K562 (cell line): Measurements from ENCODE around the gene EMX1. TPM values are rescaled to one million over a fixed set of nuclear protein-coding genes. Genes with fewer than 3 reads are reported as not detected.

Experiments
- ATAC-seq: fragments of 200-7000 bp; cut with Tn5 transposase; 3 replicates; pipeline ENCODE4 v1.9.1; 2020; ENCODE audit warnings: moderate library complexity
- BruUV-seq: library from RNA; stranded (reverse); fragments of 400-500 nt; replicated peaks from 2 replicates; lab custom pipeline; 2021; lab: Mats Ljungman, UMichigan
- CTCF ChIA-PET: fragments of 300-600 bp; formaldehyde crosslinking; extraction: SDS; loops from one replicate; lab custom pipeline; 2021; ENCODE audit warnings: low intra/inter-chr PET ratio; lab: Yijun Ruan, JAX
- POLR2A ChIA-PET: fragments of 300-600, 350-650 bp; sonication (Branson Sonifier 250); formaldehyde crosslinking; extraction: SDS; loops from one replicate; lab custom pipeline; 2021; ENCODE audit warnings: antibody characterized with exemption, inconsistent platforms; lab: Yijun Ruan, JAX
- DNase-seq, 4 experiments: peaks; one replicate each; pipeline versions ENCODE4 v3.0.0 to v3.0.0-alpha.2; 2011 to 2018; ENCODE audit warnings: low spot score in 3 of 4, mixed read lengths in 3 of 4; ENCODE audit errors: extremely low read depth in 1 of 4
- FAIRE-seq: peaks from 2 replicates; lab custom pipeline; 2011; peaks lifted over from hg19 to GRCh38; lab: Jason Lieb, UNC
- H2AFZ ChIP-seq: 2 replicates; pipeline ENCODE4 v1.6.0; 2011; ENCODE audit warnings: low read depth, low read length, control low read depth, inconsistent platforms
- H3K27ac ChIP-seq: fragments of 200-600 bp; 3 replicates; pipeline ENCODE4 v1.8.0; 2011; ENCODE audit warnings: low read depth, mild to moderate bottlenecking, control low read depth, inconsistent platforms, low read length, moderate library complexity, mixed read lengths; ENCODE audit errors: extremely low read depth
- H3K27me3 ChIP-seq, 2 experiments: fragments of 300-600 bp in 1 of 2; 2 replicates in 1 of 2; 3 replicates in 1 of 2; pipeline versions ENCODE4 v1.6.0 to v1.8.0; 2011; ENCODE audit warnings: inconsistent platforms in 2 of 2, low read length in 2 of 2, mild to moderate bottlenecking in 1 of 2, mixed read lengths in 1 of 2, moderate library complexity in 1 of 2; ENCODE audit not compliant: control insufficient read depth in 2 of 2, insufficient read depth in 2 of 2
- H3K36me3 ChIP-seq: fragments of 300-600 bp; 3 replicates; pipeline ENCODE4 v1.8.0; 2011; ENCODE audit warnings: mild to moderate bottlenecking, low read length, inconsistent platforms; ENCODE audit not compliant: control insufficient read depth, insufficient read depth
- H3K4me1 ChIP-seq, 2 experiments: fragments of 200-600 bp in 1 of 2; replicated peaks in 1 of 2; 2 replicates in 1 of 2; 3 replicates in 1 of 2; pipeline versions ENCODE4 v1.5.1 to v1.8.0; 2011; ENCODE audit warnings: inconsistent platforms in 2 of 2, low read length in 2 of 2, mild to moderate bottlenecking in 1 of 2, mixed read lengths in 1 of 2, moderate library complexity in 1 of 2; ENCODE audit not compliant: control insufficient read depth in 2 of 2, insufficient read depth in 2 of 2
- H3K4me2 ChIP-seq: 2 replicates; pipeline ENCODE4 v1.6.1; 2011; ENCODE audit warnings: low read length, control low read depth, inconsistent platforms, mixed read lengths; ENCODE audit not compliant: insufficient read depth
- H3K4me3 ChIP-seq: fragments of 200-600 bp; sonication (generic), shearing (Covaris generic); 2 replicates; pipeline ENCODE4 v1.5.1; 2016; ENCODE audit warnings: control low read depth, inconsistent platforms
- H3K79me2 ChIP-seq: fragments of 200-600 bp; 3 replicates; pipeline ENCODE4 v1.8.0; 2011; ENCODE audit warnings: low read length, inconsistent platforms; ENCODE audit not compliant: control insufficient read depth, insufficient read depth
- H3K9ac ChIP-seq, 2 experiments: 2 replicates each; pipeline versions ENCODE4 v1.6.0 to v1.6.1; 2011; ENCODE audit warnings: low read depth in 2 of 2, low read length in 2 of 2, control low read depth in 1 of 2, inconsistent platforms in 1 of 2, mild to moderate bottlenecking in 1 of 2, mixed read lengths in 1 of 2; ENCODE audit not compliant: insufficient read depth in 1 of 2
- H3K9me1 ChIP-seq: one replicate; pipeline ENCODE4 v1.6.0; 2011; ENCODE audit warnings: inconsistent platforms, mild to moderate bottlenecking, low read length, moderate library complexity; ENCODE audit not compliant: control insufficient read depth, insufficient read depth
- H3K9me3 ChIP-seq: replicated peaks from 2 replicates; pipeline ENCODE4 v1.5.1; 2011; ENCODE audit warnings: low read depth, low read length, inconsistent platforms; ENCODE audit not compliant: control insufficient read depth, insufficient read depth
- H4K20me1 ChIP-seq: replicated peaks from 2 replicates; pipeline ENCODE4 v1.6.1; 2011; ENCODE audit warnings: low read length, inconsistent platforms, mixed read lengths; ENCODE audit not compliant: control insufficient read depth, insufficient read depth
- ARID2 ChIP-seq: fragments of 450-650 bp; IDR thresholded peaks from 2 replicates; pipeline ENCODE4 v1.6.1; 2017; ENCODE audit warnings: antibody characterized with exemption, mild to moderate bottlenecking
- NR4A1 ChIP-seq, 2 experiments: fragments of 250-450 bp in 1 of 2; fragments of 450-650 bp in 1 of 2; sonication (Bioruptor Pico) in 1 of 2; IDR thresholded peaks; 2 replicates each; pipeline versions ENCODE4 v1.4.0 to v1.6.1; 2016 to 2020; ENCODE audit warnings: mild to moderate bottlenecking in 2 of 2, missing compliant biosample characterization in 1 of 2, missing genetic modification characterization in 1 of 2, moderate library complexity in 1 of 2
- POLR3G ChIP-seq: IDR thresholded peaks from 2 replicates; pipeline ENCODE4 v1.6.1; 2011; ENCODE audit not compliant: insufficient read length, insufficient replicate concordance; ENCODE audit errors: extremely low read depth
- RBM25 ChIP-seq: fragments of 200-400 bp; formaldehyde crosslinking; IDR thresholded peaks from 2 replicates; pipeline ENCODE4 v1.6.1; 2018; ENCODE audit warnings: low read length, low read depth, moderate library complexity; ENCODE audit not compliant: severe bottlenecking
- TCF7L2 ChIP-seq: fragments of 150-350 bp; IDR thresholded peaks from 2 replicates; pipeline ENCODE4 v1.6.1; 2016; ENCODE audit warnings: low read depth, mild to moderate bottlenecking, low read length, moderate library complexity
- THRAP3 ChIP-seq: fragments of 450-650 bp; IDR thresholded peaks from 2 replicates; pipeline ENCODE4 v1.6.1; 2016; ENCODE audit warnings: mild to moderate bottlenecking, inconsistent platforms, borderline replicate concordance
- ZFP36 ChIP-seq: fragments of 150-350 bp; IDR thresholded peaks from 2 replicates; pipeline ENCODE4 v1.6.1; 2018; ENCODE audit warnings: low read length, low read depth; ENCODE audit not compliant: partially characterized antibody
- ZKSCAN1 ChIP-seq: fragments of 150-350 bp; IDR thresholded peaks from 2 replicates; pipeline ENCODE4 v1.6.1; 2016; ENCODE audit warnings: low read depth, low read length
- WGBS: fragments of 100-300 bp; shearing (Covaris generic); methylation state at CpG from one replicate; pipeline ENCODE4 v1.1.6; 2016; ENCODE audit warnings: low coverage, mixed read lengths; ENCODE audit not compliant: insufficient coverage; ENCODE audit errors: missing lambda C conversion rate; 5-methylcytosine and 5-hydroxymethylcytosine counted together
- in situ Hi-C: fragments of 300-500 bp; cut with MboI; formaldehyde crosslinking; loops from 4 replicates; pipeline ENCODE4 v1.15.0; 2018; ENCODE audit warnings: inconsistent platforms, mixed read lengths
- intact Hi-C: fragments of 100-400 bp; cut with micrococcal nuclease; formaldehyde crosslinking; loops from 2 replicates; pipeline ENCODE4 v1.14.2; 2022
- polyA plus RNA-seq, 8 experiments: library from polyadenylated mRNA; depleted of rRNA in 4 of 8; stranded (reverse) in 5 of 8; unstranded in 3 of 8; fragments of >200 nt; fragmentation: Nextera tagmentation in 2 of 8; fragmentation: Illumina TruSeq in 1 of 8; extraction: Ambion mirVana in 2 of 8; extraction: Trizol in 1 of 8; gene quantifications; 2 replicates each; pipeline versions ENCODE4 v1.2.1 to v1.2.3, GENCODE V29; 2011 to 2014; ENCODE audit warnings: inconsistent platforms in 1 of 8, missing spikeins in 1 of 8
- total RNA-seq, 7 experiments: library from RNA; depleted of rRNA in 6 of 7; stranded (reverse); fragments of >200 nt in 6 of 7; fragmentation: Illumina TruSeq in 2 of 7; extraction: Trizol in 2 of 7; gene quantifications; 2 replicates each; pipeline versions ENCODE4 v1.2.1 to v1.2.3, GENCODE V29; 2011 to 2021; ENCODE audit warnings: low replicate concordance in 1 of 7
- TF ChIP-seq, protein P1 (sequence below), 3 experiments: IDR thresholded peaks in 2 of 3; conservative IDR thresholded peaks in 1 of 3; 2 replicates each; pipeline ENCODE4 v1.5.1; 2011 to 2012; ENCODE audit warnings: low read length in 3 of 3, mild to moderate bottlenecking in 3 of 3, control low read depth in 2 of 3, improper control_type of control experiment in 1 of 3, inconsistent platforms in 1 of 3, low read depth in 1 of 3, mixed read lengths in 1 of 3, moderate library complexity in 1 of 3; ENCODE audit not compliant: insufficient read depth in 2 of 3
- TF ChIP-seq, protein P2 (sequence below): fragments of 250-450 bp; sonication (Bioruptor Pico); IDR thresholded peaks from 2 replicates; pipeline ENCODE4 v1.8.0; 2022; ENCODE audit warnings: moderate library complexity, mild to moderate bottlenecking, inconsistent platforms
- TF ChIP-seq, protein P3 (sequence below): fragments of 450-650 bp; IDR thresholded peaks from 2 replicates; pipeline ENCODE4 v1.6.1; 2017; ENCODE audit warnings: antibody characterized with exemption, mild to moderate bottlenecking

Gene EMX1
- total and polyA plus RNA-seq, 9 of the 15 experiments (the other 6 are each of a cell fraction or from before 2014, with no cell fraction given) = 0.10 to 0.32 (median 0.21) TPM; not detected in 6

DNA sequence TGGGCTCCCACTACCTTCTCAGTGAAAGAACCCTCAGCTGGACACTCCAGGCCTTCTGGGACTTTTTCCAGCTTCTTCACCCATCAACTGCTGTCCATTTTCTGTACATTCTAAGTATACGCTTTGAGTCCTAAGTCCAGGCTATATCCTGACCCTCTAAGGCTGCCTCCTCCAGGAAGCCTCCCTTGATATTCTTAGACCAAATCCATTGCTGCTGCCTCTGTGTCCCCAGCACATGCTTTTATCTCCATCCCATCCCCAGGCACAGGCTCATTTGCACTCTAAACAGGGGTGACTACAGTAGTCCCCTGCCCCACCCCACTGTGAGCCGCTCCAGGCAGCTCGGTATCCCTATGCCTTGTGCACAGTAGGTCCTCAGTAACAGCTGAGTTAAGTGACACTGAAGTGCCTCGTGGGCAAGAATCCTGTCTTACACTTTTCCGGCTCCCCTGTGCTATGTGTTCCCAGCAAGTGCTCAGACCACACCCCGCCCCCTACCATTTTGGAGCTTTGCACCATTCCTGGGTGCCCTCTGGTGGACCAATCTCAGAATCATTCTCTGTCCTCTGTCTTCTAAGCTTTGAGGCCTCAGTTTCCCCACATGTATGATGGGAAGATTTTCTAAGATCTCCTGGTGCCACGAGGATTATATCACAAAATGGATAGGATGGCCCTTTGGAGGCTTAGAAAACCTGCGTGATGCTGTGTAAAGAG is 34.9 kb downstream of the EMX1 start:
- Histone ChIP-seq H3K4me1 (peaks cover 0 to 8% of the 10 kb centered on the region in 2 experiments; a peak in 1 of 5 replicates), H3K9ac (no peak overlapping the region), H4K20me1 (peaks cover 3% of the 10 kb centered on the region; the same call in 1 of the 2 replicates), H3K27ac (no peak overlapping the region), H3K79me2 (no peaks in the 10 kb centered on the region), H3K27me3 (no peaks in the 10 kb centered on the region), H3K9me3 (no peaks in the 10 kb centered on the region), H3K4me3 (no peak overlapping the region), H3K36me3 (no peaks in the 10 kb centered on the region), H3K4me2 (no peak overlapping the region), H2AFZ (no peak overlapping the region), H3K9me1 (no peaks in the 10 kb centered on the region)
- FAIRE-seq (no peak), ATAC-seq (0 out of 3 replicates have a peak, but pooled peaks have one; percentile 31), DNase-seq (peak in 2 of 4 experiments; percentile 38 to 43)
- CTCF ChIA-PET = no interaction called here
- no TSS peak for BruUV-seq
- intact Hi-C loops = no loop called here
- POLR2A ChIA-PET = no interaction called here
- in situ Hi-C loops = no loop called here
- TF ChIP-seq, protein P1, sequence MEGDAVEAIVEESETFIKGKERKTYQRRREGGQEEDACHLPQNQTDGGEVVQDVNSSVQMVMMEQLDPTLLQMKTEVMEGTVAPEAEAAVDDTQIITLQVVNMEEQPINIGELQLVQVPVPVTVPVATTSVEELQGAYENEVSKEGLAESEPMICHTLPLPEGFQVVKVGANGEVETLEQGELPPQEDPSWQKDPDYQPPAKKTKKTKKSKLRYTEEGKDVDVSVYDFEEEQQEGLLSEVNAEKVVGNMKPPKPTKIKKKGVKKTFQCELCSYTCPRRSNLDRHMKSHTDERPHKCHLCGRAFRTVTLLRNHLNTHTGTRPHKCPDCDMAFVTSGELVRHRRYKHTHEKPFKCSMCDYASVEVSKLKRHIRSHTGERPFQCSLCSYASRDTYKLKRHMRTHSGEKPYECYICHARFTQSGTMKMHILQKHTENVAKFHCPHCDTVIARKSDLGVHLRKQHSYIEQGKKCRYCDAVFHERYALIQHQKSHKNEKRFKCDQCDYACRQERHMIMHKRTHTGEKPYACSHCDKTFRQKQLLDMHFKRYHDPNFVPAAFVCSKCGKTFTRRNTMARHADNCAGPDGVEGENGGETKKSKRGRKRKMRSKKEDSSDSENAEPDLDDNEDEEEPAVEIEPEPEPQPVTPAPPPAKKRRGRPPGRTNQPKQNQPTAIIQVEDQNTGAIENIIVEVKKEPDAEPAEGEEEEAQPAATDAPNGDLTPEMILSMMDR (IDR thresholded peaks at IDR 0.05 in 2 of 3, conservative IDR thresholded peaks at IDR 0.05 in 1 of 3; ENCODE audit: insufficient read depth in 2 of 3, low read depth in 1 of 3, low read length in 3 of 3) = peak; percentile 4 to 22 (median 8); a peak in 1 of 6 replicates
- TF ChIP-seq ZKSCAN1 (0 out of 2 replicates have a peak, but pooled peaks have one; percentile 36), POLR3G (no peak), TCF7L2 (no peak), NR4A1 (CRISPR knock-in tag; IDR thresholded peaks at IDR 0.05) (no peak), NR4A1 (tag; IDR thresholded peaks at IDR 0.05) (no peak), ARID2 (no peak), RBM25 (peak; percentile 12), ZFP36 (peak; percentile 93), THRAP3 (no peak)
- TF ChIP-seq, protein P2, sequence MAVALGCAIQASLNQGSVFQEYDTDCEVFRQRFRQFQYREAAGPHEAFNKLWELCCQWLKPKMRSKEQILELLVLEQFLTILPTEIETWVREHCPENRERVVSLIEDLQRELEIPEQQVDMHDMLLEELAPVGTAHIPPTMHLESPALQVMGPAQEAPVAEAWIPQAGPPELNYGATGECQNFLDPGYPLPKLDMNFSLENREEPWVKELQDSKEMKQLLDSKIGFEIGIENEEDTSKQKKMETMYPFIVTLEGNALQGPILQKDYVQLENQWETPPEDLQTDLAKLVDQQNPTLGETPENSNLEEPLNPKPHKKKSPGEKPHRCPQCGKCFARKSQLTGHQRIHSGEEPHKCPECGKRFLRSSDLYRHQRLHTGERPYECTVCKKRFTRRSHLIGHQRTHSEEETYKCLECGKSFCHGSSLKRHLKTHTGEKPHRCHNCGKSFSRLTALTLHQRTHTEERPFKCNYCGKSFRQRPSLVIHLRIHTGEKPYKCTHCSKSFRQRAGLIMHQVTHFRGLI (CRISPR knock-in tag) = no peak
- TF ChIP-seq, protein P3, sequence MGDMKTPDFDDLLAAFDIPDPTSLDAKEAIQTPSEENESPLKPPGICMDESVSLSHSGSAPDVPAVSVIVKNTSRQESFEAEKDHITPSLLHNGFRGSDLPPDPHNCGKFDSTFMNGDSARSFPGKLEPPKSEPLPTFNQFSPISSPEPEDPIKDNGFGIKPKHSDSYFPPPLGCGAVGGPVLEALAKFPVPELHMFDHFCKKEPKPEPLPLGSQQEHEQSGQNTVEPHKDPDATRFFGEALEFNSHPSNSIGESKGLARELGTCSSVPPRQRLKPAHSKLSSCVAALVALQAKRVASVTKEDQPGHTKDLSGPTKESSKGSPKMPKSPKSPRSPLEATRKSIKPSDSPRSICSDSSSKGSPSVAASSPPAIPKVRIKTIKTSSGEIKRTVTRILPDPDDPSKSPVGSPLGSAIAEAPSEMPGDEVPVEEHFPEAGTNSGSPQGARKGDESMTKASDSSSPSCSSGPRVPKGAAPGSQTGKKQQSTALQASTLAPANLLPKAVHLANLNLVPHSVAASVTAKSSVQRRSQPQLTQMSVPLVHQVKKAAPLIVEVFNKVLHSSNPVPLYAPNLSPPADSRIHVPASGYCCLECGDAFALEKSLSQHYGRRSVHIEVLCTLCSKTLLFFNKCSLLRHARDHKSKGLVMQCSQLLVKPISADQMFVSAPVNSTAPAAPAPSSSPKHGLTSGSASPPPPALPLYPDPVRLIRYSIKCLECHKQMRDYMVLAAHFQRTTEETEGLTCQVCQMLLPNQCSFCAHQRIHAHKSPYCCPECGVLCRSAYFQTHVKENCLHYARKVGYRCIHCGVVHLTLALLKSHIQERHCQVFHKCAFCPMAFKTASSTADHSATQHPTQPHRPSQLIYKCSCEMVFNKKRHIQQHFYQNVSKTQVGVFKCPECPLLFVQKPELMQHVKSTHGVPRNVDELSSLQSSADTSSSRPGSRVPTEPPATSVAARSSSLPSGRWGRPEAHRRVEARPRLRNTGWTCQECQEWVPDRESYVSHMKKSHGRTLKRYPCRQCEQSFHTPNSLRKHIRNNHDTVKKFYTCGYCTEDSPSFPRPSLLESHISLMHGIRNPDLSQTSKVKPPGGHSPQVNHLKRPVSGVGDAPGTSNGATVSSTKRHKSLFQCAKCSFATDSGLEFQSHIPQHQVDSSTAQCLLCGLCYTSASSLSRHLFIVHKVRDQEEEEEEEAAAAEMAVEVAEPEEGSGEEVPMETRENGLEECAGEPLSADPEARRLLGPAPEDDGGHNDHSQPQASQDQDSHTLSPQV = no peak
- WGBS = 67% methylated on average over 7 of the region's 8 CpGs
